ENCODE measurements around the gene AFAP1.

The AFAP1 gene

GRCh38 chr4:7912826-7913225 lies 26.8 kb downstream of the AFAP1 start:
- no peak for DNase-seq

GRCh38 chr4:7910952-7911578 lies 28.6 kb downstream of the AFAP1 start:
- no peak for DNase-seq

- no peak for DNase-seq
Observed at GRCh38 chr4:7910263-7910896, 29.3 kb downstream of the AFAP1 start.

- no peak for DNase-seq
Observed at GRCh38 chr4:7909463-7910262, 30.0 kb downstream of the AFAP1 start.

- no peak for DNase-seq
Observed at GRCh38 chr4:7908668-7909067, 31.0 kb downstream of the AFAP1 start.

- no peak for DNase-seq
Observed at GRCh38 chr4:7907142-7907541, 32.5 kb downstream of the AFAP1 start.

- DNase-seq: no peak
Observed at GRCh38 chr4:7906171-7906701, 33.4 kb downstream of the AFAP1 start.

- no peak for DNase-seq
Observed at GRCh38 chr4:7904952-7905915, 34.4 kb downstream of the AFAP1 start.

- no peak for DNase-seq
Observed at GRCh38 chr4:7903791-7904516, 35.7 kb downstream of the AFAP1 start.

GRCh38 chr4:7902826-7903225 lies 36.8 kb downstream of the AFAP1 start:
- no peak for DNase-seq

GRCh38 chr4:7902101-7902553 lies 37.5 kb downstream of the AFAP1 start:
- no peak for DNase-seq

- no peak for DNase-seq
Observed at GRCh38 chr4:7901311-7901885, 38.3 kb downstream of the AFAP1 start.

- DNase-seq: no peak
Observed at GRCh38 chr4:7900334-7900909, 39.2 kb downstream of the AFAP1 start.

GRCh38 chr4:7899184-7899869 lies 40.3 kb downstream of the AFAP1 start:
- no peak for DNase-seq

- DNase-seq: no peak
Observed at GRCh38 chr4:7898385-7898784, 41.3 kb downstream of the AFAP1 start.

GRCh38 chr4:7897811-7898210 lies 41.9 kb downstream of the AFAP1 start:
- no peak for DNase-seq

- no peak for DNase-seq
Observed at GRCh38 chr4:7894677-7895181, 44.9 kb downstream of the AFAP1 start.

GRCh38 chr4:7894098-7894676 lies 45.5 kb downstream of the AFAP1 start:
- DNase-seq: no peak

- no peak for DNase-seq
Observed at GRCh38 chr4:7893539-7893938, 46.1 kb downstream of the AFAP1 start.

Measured in activated CD4-positive, alpha-beta T cell treated with anti-CD3 and anti-CD28 coated beads, Interleukin-2, amount 50 U/mL, for 16 hours (primary cell).